GM18498 (cell line): ENCODE results near the gene RGS9BP.
"Not testable (repeated sequence)": the region's sequence is repeated elsewhere in the genome, so short reads cannot be mapped to it uniquely, and the experiment has no call there.

Experiments
- ATAC-seq: cut with Tn5 transposase; IDR thresholded peaks from one replicate; pipeline ENCODE4 v1.9.1; 2021; ENCODE audit warnings: mild to moderate bottlenecking, moderate library complexity; ENCODE audit not compliant: unreplicated experiment

RGS9BP gene

GRCh38 chr19:32671883-32672593, 3.6 kb upstream of the RGS9BP start:
- no peak for ATAC-seq

- no peak for ATAC-seq
These were observed 2.8 kb upstream of the RGS9BP start for GRCh38 chr19:32672841-32673240.

GRCh38 chr19:32673573-32673972, 2.1 kb upstream of the RGS9BP start:
- no peak for ATAC-seq

- no peak for ATAC-seq
These were observed 1.3 kb upstream of the RGS9BP start for GRCh38 chr19:32674153-32674930.

GRCh38 chr19:32674931-32675719, 523 bp upstream of the RGS9BP start, which contains the start of gene ANKRD27:
Gene ANKRD27 (minus strand): TSS chr19:32675180. CDS start chr19:32659015, 16,165 bp downstream.
- peak; percentile 96 for ATAC-seq

- no peak for ATAC-seq
These were observed 692 bp downstream of the RGS9BP start for GRCh38 chr19:32676186-32676894.

- no peak for ATAC-seq
These were observed 1.3 kb downstream of the RGS9BP start for GRCh38 chr19:32676895-32677359.

GRCh38 chr19:32677657-32678056, 2.0 kb downstream of the RGS9BP start:
- ATAC-seq, result no peak

- no peak for ATAC-seq
These were observed 5.3 kb downstream of the RGS9BP start for GRCh38 chr19:32680986-32681385.

- no peak for ATAC-seq
These were observed 6.7 kb downstream of the RGS9BP start for GRCh38 chr19:32682317-32682716.

GRCh38 chr19:32686847-32687475, 11.3 kb downstream of the RGS9BP start:
- ATAC-seq, result no peak

- no peak for ATAC-seq
These were observed 12.0 kb downstream of the RGS9BP start for GRCh38 chr19:32687681-32688080.

GRCh38 chr19:32688311-32688710, 12.7 kb downstream of the RGS9BP start:
- ATAC-seq, result no peak

GRCh38 chr19:32691291-32691951, 15.8 kb downstream of the RGS9BP start, which contains the start of gene NUDT19:
Gene NUDT19 (plus strand): TSS chr19:32691821. CDS start chr19:32691961, 140 bp downstream.
- ATAC-seq, result peak; percentile 92

- ATAC-seq, result peak; percentile 71
These were observed 16.5 kb downstream of the RGS9BP start for GRCh38 chr19:32691952-32692726.

GRCh38 chr19:32692727-32693061, 17.0 kb downstream of the RGS9BP start:
- ATAC-seq, result peak; percentile 2

GRCh38 chr19:32693151-32694108, 17.8 kb downstream of the RGS9BP start:
- not testable (repeated sequence) for ATAC-seq

- ATAC-seq, result not testable (repeated sequence)
These were observed 18.7 kb downstream of the RGS9BP start for GRCh38 chr19:32694316-32694715.
